NCI-H1417 treated with DMSO at 0.1 percent for 48 hours (cell line): Measurements from ENCODE around the gene ALG10.
A peak's percentile ranks its signal among the peaks of the same experiment; 100 is the strongest.
"Not testable (repeated sequence)": the region's sequence is repeated elsewhere in the genome, so short reads cannot be mapped to it uniquely, and the experiment has no call there.

Experiments
- DNase-seq: peaks from one replicate; lab custom pipeline; 2025; lab: John Stamatoyannopoulos, UW

ALG10 gene, protein sequence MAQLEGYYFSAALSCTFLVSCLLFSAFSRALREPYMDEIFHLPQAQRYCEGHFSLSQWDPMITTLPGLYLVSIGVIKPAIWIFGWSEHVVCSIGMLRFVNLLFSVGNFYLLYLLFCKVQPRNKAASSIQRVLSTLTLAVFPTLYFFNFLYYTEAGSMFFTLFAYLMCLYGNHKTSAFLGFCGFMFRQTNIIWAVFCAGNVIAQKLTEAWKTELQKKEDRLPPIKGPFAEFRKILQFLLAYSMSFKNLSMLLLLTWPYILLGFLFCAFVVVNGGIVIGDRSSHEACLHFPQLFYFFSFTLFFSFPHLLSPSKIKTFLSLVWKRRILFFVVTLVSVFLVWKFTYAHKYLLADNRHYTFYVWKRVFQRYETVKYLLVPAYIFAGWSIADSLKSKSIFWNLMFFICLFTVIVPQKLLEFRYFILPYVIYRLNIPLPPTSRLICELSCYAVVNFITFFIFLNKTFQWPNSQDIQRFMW

DNA sequence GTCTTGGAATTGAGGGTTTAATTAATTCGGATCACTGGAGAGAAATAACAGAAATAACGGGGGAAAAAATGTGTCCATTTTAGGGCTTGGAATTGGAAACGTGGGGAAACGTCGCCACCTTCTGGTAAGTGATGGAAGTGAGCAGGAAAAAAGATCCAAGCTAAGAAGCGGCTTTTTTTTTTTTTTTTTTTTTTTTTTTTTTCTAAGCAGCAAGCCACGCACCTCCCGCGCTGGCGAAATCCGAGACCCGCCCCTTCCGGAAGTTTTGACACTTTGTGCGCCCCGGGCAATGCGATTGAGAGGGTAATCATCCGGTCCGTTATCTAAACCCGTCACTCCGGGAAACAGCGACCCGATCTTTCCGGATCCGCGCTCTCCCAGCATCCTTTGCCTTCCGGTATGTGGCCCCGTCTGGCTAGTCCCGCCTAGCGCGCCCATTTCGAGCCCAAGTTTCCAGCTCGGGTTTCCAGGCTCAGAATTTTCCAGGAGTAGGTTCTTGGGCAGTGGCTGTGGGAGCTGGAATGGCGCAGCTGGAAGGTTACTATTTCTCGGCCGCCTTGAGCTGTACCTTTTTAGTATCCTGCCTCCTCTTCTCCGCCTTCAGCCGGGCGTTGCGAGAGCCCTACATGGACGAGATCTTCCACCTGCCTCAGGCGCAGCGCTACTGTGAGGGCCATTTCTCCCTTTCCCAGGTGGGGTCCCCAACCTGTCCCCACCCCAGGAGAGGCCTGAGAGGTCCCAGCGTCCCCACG is at the start of gene ALG10:
Gene ALG10, plus strand, starts transcription at position 418 of the 752 bp plus-strand sequence. Its CDS starts 104 bp downstream, at position 522.
- peak; percentile 91 for DNase-seq

DNA sequence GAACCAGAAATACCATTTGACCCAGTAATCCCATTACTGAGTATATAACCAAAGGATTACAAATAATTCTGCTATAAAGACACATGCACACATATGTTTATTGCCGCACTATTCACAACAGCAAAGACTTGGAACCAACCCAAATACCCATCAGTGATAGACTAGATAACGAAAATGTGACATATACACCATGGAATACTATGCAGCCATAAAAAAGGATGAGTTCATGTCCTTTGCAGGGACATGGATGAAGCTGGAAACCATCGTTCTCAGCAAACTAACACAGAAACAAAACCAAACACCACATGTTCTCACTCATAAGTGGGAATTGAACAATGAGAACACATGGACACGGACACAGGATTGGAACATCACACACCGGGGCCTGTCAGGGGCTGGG is 49.4 kb upstream of the ALG10 start:
- not testable (repeated sequence) for DNase-seq

DNA sequence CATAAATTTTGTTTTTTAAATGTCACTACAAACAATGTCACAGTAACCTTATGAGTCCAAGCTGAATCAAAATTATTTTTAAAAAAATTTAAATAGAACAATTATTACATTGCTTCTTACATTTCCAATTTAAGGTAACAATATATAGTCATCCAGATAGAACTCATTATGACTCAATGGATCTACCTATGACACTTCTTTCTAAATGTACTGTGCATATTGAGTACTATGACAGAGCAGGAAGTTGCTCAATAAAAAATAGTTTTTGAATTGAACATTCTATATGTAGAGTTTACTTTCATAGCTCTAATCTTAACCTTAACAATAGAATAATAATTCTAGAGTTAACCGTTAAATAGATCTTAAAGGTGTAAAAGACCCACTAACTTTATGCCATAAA is 44.4 kb upstream of the ALG10 start:
- no peak for DNase-seq

DNA sequence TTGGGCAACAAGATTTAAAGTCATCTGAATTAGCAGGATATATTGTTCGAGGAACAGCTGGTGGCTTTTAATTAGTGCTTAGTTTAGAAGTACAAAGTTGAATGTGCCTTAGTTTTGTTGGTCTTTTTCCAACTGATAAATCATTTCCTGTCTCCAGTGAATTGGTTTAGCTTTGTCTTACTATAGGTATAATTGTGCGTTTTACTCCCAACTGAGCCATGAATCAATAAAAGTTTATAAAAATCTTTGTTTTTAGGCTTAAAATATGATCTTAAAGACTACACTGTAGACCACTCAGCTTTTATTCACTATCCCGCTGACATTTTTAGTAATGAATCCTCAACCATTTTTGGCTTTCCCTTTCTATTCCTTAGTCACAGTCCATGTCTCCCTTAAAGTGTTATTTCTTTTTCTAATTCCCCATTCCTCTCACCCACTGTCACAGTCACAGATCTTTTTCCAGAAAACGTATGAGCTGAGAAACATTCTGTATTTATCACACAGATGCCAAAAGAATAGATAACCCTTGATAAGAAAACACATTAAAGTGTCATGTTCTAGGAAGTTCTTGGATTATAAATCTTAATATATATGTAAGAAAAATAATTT is 34.0 kb upstream of the ALG10 start:
- DNase-seq, result no peak

DNA sequence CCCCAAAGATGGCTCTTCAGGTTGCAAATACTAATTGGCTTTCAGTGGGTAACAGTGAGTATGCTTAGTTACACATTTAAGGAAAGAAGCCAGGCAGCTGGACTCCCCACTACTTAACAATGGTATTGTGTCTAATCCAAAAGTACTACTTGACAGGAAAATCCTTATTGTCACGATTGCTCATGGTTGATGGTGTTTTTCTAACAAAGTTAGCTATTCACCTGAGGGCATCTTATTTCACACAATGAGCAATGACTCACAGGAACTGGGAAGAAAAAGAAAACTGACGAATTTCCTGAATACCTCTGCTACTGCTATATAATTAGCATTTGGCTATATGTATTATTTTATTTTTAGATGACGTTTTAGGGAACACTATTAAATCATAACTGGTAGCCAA is 33.4 kb upstream of the ALG10 start:
- no peak for DNase-seq

DNA sequence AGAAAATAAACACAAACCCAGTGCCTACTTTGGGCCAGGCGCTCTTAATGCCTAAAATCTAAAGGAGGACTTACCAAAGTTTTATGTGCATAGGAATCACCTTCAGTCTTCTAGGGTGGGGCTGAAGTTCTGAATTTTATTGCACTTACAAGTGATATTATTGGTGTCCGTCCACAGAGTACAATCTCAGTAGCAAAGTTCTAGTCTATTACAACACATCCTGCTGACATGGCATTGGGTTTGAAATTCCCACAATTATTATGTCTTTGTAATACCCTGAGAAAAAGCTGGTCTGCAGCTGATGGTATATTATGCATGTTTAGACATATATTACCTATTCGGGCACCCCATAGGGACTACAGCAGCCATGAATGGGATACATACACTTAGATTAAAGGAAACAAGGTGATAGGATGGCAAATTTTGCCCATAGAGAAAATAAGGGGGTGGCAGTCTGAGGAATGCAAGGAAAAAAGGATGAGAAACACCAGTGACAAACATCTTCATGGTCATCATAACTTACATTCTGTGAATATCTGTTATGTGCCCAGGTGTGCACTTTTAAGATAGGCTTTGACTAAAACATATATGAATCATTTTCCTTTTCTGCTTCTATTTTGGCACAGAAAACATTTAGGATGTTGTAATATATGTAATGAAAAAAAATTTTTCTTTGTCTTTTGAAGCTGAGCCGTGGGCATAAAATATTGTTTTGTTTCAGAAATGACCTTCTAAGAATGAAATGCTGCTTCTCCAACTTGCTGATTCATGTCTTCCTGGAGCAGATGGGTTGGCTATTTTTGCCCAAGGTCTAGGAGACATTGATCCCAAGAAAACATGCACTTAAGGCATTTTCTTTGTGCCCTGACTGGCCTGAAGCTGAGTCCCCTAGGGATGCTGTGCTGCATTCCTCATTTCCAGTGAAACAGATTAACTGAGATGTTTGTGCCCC is 27.2 kb upstream of the ALG10 start:
- no peak for DNase-seq

DNA sequence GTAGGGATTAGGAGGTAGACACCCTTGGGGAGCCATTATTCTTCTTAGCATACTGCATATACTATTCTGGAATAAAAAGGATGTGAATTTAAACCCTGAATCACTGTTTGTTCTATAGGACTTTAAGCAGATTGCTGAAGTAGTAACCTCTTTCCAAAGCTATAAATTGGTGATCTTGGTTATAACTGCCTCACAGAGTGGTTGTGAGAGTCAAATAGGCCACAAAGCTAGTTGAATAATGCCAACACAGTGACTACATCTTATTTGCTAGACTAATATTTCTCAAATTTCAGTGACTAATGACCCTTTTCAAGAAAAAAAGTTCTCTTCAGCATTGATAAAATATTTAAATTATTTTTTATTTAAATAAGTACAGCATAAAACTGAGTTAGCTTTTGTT is 13.5 kb upstream of the ALG10 start:
- DNase-seq, result not testable (repeated sequence)

DNA sequence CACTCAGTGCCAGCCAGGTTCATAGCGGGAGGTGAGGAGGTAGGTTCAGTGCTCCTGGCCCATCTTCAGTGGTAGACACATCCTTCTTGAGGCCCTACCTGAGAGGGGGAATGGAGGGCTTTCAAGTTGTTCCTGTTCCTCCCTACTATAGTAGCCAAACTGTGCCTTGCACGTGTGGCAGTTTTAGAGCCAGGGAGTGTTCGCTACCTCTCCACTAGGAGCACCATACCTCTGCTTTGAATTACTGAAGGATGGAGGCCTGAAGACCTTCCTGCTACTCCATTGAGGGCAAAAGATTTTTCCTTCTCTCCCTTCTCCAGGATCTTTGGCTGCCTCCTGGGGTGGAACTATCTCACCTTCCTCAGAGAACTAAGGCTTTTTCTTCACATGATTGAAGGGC is 5.9 kb upstream of the ALG10 start:
- no peak for DNase-seq

DNA sequence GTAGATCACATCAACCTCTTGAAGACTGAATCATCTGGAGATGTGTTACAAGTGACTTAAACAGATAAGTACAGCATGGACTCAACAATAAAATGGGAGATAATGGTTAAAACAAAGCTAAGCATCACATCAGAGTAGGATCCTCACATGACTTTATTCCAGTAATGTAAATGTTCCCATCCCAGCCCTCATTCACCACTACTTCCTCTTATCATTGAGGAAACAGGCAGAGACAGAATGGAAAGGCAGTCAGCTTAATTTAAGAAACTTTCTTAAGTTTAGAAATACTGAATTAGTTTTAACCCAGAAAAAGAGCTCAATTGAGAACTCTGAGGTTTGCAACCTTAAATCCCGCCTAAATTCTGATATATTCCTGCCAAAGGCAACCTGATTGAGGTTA is 1.2 kb upstream of the ALG10 start:
- DNase-seq, result no peak

DNA sequence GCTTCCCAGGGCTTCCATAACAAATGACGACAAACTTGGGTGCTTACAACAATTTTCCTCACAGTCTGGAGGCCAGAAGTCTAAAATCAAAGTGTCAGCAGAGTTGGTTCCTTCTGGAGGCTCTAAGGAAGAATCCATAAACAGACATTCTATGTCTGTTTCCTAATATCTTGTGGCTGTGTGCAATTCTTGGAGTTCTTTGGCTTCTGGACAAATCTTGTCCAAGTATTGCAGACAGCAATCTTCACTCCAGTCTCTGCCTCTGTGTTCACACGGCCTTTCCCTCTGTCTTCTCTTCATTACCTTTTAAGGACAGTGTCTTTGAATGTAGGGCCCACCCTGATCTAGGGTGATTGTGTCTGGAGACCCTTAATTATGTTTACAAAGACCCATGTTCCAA is 5.4 kb downstream of the ALG10 start:
- not testable (repeated sequence) for DNase-seq

DNA sequence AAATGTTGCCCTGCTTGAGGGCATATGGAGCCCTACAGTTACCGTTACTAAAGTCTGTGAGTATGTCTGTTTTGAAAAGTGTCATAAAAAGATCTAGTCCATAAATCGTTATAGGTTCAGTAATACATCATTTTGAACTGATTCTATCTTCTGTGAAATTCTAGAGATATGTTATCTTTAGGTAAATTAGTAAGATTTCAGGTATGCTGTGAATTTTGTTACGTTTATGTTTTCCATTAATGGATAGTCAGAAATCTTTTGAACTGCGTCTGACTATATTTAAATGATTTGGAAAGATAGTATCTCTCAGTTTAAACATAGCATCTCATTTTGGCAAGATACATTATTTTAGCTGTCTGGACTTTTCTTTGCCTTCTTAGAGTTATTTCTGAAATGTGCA is 8.3 kb downstream of the ALG10 start:
- no peak for DNase-seq

DNA sequence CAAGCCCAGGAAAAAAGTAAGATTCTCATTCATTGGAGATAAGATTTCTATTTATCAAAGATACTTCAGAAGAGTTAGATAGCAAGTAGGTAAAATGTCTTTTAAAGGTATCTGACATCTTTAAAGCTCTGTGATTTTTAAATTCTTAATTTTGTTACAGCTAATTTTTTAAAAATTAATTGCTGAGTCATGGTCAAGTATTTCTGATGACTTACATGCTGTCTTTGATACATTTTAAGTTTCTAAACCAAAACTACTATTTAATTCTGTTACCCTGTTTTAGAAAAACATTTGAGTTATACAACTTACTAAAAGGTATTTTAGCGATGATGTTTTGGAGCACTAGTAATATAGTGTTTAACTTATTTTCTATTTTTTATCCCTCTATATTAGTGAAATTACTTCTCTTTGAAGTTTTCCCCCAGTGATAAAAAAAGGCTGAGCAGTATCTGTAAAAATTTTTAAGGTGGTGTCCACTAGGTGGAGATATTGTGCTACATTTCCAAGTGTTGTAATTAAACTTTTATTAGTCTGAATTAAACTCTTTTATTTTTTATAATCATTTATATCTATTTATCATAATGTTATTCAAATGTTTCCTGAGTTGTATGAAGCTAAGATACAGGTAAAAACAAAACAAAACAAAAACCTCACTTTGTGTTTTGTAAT is 11.5 kb downstream of the ALG10 start:
- DNase-seq, result no peak

DNA sequence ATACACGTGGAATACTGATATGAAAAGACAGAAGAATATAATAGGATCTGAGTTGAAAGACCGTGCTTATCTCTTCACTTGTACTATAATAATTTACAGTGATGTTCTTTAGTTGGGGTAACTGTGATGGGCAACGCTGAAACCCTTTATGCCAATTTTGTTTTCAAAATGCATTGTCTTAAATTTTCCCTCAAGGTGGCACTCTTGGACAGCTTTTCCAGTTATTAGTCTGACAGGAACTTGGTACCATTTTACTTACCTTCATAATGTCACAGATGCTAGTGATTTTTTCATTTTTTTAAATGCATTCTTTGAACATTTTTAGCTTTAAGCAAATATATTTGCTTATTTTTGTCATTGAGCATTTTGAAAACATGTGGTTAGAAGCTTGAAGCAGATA is 16.1 kb downstream of the ALG10 start:
- not testable (repeated sequence) for DNase-seq

DNA sequence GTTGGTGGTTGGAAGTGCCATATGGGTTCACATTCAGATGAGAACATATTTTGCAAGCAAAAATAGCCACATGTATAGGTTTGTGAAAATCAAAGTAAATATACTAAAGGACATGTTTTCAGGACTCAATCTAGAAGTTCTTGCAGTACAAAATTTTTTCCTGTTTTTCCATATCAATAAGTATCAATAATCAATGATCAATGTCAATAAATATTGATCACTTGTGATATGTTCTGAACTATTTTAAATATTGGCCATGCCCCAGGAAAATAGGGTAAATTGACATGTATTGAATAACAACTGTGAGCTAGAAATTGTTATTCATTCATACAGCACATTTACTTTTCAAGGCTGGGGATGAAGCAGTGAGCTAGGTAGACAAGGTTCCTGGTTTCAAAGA is 24.3 kb downstream of the ALG10 start:
- DNase-seq, result no peak

DNA sequence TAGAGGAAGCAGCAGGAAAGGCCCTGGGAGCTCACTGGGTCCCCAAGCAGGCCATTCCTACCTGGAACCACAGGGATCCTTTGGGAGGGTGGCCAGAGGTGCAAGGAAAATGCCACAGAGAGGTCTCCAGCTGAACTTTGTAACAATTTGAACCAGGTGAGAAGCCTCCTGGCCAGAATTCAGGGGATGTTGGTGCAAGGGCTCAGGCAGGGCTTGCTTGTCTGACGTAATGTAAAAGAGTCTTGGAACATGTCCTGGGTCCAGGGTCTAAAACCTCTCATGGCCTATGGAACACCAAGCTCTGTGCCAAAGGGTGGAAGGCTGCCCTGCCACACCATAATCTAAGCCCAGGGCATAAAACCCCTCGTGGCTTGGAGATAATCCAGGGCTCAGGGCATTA is 25.6 kb downstream of the ALG10 start:
- DNase-seq, result not testable (repeated sequence)

DNA sequence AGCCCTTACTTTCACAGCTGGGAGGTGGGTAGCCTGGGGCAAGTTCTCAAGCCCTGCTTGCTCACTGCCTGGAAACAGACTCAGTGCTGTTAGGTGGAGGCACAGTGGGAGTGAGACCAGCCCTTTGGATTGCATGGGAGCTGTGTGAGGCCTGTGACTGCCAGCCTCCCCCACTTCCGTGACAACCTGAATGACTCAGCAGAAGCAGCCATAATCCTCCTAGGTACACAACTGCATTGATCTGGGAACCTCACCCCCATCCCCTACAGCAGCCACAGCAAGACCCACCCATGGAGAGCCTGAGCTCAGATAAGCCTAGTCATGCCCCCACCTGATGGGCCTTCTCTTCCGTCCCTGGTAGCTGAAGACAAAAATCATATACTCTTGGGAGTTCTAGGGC is 26.4 kb downstream of the ALG10 start:
- DNase-seq, result no peak

DNA sequence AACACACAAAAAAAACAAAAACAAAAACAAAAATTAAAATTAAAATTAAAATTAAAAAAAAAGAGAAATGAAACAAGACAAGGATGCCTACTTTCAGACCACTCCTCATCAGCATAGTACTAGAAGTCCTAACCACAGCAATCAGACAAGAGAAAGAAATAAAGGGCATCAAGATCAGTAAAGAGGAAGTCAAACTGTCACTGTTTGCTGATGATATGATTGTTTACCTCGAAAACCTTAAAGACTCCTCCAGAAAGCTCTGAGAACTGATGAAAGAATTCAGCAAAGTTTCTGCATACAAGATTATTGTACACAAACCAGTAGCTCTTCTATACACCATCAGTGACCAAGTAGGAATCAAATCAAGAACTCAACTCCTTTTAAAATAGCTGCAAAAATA is 29.2 kb downstream of the ALG10 start:
- no peak for DNase-seq

DNA sequence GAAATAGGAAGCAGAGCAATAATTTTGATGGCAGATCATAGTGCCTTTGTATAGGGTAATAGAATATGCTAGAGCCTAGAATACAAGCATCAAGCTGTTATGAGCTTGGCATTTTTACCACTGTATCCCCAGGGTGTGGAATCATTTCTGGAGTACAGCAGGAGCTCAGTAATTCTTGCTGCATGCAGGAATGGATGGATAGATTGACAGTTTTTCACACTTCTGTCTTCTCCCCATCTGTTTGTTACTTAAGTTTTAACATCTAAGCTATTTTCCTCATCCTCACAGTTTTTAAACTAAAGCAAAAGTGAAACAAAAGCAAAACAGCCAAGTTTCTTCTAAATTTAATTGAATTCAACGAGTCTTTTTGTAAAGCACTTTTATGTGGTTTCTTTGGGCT is 32.6 kb downstream of the ALG10 start:
- no peak for DNase-seq
